Fibroblast of lung (primary cell): ENCODE results near the gene ZNF513.

Experiments used
- EZH2 ChIP-seq: IDR thresholded peaks from 2 replicates; pipeline ENCODE4 v1.5.1; 2012; ENCODE audit warnings: low read length, control low read depth, mild to moderate bottlenecking; ENCODE audit errors: missing control alignments
- TF ChIP-seq, protein P1 (sequence below), 2 donors: IDR thresholded peaks in 1 of 2; conservative IDR thresholded peaks in 1 of 2; 1 replicate in 1 of 2; 2 replicates in 1 of 2; pipeline ENCODE4 v1.5.1; 2011 to 2012; ENCODE audit warnings: low read length in 2 of 2, control low read depth in 1 of 2, inconsistent platforms in 1 of 2, low read depth in 1 of 2, mild to moderate bottlenecking in 1 of 2

DNA sequence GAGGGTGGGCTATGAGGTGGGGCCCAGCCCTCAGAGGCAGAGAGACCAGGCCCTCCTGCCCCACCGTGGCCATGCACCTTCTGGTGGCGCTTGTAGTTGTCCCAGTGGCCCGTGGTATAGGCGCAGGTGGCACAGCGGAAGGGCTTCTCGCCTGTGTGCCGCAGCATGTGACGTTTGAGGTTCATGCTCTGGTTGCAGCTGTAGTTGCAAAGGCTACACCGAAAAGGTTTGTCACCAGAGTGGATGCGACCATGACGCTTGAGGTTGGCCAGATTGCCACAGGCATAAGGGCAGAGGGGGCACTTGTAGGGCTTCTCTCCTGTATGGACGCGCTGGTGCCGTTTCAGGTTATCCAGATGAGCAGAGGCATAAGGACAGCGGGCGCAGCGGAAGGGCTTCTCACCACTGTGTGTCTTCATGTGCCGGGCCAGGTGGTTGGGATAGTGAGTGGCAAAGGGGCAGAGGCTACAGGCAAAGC lies 2.9 kb downstream of the ZNF513 start:
- no peak for TF ChIP-seq EZH2
- TF ChIP-seq, protein P1, sequence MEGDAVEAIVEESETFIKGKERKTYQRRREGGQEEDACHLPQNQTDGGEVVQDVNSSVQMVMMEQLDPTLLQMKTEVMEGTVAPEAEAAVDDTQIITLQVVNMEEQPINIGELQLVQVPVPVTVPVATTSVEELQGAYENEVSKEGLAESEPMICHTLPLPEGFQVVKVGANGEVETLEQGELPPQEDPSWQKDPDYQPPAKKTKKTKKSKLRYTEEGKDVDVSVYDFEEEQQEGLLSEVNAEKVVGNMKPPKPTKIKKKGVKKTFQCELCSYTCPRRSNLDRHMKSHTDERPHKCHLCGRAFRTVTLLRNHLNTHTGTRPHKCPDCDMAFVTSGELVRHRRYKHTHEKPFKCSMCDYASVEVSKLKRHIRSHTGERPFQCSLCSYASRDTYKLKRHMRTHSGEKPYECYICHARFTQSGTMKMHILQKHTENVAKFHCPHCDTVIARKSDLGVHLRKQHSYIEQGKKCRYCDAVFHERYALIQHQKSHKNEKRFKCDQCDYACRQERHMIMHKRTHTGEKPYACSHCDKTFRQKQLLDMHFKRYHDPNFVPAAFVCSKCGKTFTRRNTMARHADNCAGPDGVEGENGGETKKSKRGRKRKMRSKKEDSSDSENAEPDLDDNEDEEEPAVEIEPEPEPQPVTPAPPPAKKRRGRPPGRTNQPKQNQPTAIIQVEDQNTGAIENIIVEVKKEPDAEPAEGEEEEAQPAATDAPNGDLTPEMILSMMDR (conservative IDR thresholded peaks at IDR 0.05 in 1 of 2, IDR thresholded peaks at IDR 0.05 in 1 of 2; ENCODE audit: low read depth in 1 of 2, low read length in 2 of 2), result no peak
